ENCODE measurements around the gene RANBP1. TPM values are rescaled to one million over a fixed set of nuclear protein-coding genes. Genes with fewer than 3 reads are reported as not detected.
"Not testable (repeated sequence)": the region's sequence is repeated elsewhere in the genome, so short reads cannot be mapped to it uniquely, and the experiment has no call there.

The RANBP1 gene
- total and polyA plus RNA-seq, 2 of the 13 experiments (the other 11 are each of a cell fraction or from before 2014, with no cell fraction given) = 181 to 492 TPM

DNA sequence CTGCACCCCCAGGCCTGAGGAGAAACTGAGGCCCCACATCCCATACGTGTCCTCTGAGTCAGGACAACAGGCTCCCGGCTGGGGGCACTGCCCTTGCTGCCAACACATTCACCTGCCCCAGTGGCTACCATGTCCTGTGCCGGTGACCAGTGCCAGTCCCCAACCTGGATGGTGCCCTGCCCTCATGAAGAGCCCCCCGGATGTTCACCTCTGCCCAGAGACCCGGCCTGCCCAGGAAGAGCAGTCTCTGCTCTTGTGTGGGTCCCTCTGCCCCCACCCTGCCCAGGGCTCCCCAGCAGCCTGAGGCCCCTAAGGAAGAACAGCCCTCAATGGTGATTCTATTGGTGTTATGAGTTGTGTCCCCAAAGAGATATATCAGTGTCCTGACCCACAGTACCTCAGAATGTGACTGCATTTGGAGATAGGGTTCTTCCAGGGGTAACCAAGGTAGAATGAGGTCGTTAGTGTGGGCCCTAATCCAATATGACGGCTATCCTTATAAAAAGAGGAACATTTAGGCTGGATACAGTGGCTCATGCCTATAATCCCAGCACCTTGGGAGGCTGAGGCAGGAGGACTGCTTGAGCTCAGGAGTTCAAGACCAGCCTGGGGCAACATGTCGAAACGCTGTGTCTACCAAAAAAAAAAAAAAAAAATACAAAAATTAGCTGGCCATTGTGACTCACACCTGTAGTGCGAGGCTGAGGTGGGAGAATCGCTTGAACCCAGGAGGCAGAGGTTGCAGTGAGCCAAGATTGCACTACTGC, 49.1 kb upstream of the RANBP1 start (continued):
- TF ChIP-seq DPF2 (CRISPR knock-in tag; IDR thresholded peaks at IDR 0.05; ENCODE audit: borderline replicate concordance, low read depth) (no peak), SRSF1 (optimal IDR thresholded peaks at IDR 0.05; ENCODE audit: low read depth, low read length) (no peak)
- TF ChIP-seq, protein P1, sequence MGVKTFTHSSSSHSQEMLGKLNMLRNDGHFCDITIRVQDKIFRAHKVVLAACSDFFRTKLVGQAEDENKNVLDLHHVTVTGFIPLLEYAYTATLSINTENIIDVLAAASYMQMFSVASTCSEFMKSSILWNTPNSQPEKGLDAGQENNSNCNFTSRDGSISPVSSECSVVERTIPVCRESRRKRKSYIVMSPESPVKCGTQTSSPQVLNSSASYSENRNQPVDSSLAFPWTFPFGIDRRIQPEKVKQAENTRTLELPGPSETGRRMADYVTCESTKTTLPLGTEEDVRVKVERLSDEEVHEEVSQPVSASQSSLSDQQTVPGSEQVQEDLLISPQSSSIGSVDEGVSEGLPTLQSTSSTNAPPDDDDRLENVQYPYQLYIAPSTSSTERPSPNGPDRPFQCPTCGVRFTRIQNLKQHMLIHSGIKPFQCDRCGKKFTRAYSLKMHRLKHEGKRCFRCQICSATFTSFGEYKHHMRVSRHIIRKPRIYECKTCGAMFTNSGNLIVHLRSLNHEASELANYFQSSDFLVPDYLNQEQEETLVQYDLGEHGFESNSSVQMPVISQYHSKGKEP (CRISPR knock-in tag; IDR thresholded peaks at IDR 0.05) = no peak
- TF ChIP-seq, protein P2, sequence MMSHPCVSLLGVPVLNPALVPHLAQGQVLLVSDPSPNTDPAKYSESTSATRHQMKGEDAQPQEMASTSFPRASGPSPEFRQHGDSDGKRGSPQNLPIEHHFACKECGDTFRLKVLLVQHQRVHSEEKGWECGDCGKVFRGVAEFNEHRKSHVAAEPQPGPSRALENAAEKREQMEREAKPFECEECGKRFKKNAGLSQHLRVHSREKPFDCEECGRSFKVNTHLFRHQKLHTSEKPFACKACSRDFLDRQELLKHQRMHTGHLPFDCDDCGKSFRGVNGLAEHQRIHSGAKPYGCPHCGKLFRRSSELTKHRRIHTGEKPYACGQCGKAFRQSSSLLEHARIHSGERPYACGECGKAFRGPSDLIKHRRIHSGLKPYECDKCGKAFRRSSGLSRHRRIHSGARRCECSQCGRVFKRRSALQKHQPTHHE (CRISPR knock-in tag; IDR thresholded peaks at IDR 0.05; ENCODE audit: borderline replicate concordance) = no peak

DNA sequence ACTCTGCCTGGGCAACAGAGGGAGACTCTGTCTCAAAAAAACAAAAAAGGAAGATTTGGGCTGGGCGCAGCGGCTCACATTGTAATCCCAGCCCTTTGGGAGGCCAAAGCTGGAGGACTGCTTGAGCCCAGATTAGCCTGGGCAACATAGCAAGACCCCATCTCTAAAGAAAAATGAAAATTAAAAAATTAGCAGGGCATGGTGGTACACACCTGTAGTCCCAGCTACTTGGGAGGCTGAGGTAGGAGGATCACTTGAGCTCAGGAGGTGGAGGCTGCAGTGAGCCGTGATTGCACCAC, 48.6 kb upstream of the RANBP1 start:
- H2AFZ ChIP-seq (ENCODE audit: low read length); H3K27me3 ChIP-seq (ENCODE audit: control insufficient read depth in 1 of 2, insufficient read depth in 2 of 2, low read length in 2 of 2); FAIRE-seq; in situ Hi-C loops (cut with HindIII; ENCODE audit: extremely low pct_ligation_motif_present, low pct_unique_long_range_greater_than_20kb); H3K9ac ChIP-seq (ENCODE audit: insufficient read depth, low read depth, low read length); H3K4me2 ChIP-seq (ENCODE audit: low read depth, low read length); H3K4me3 ChIP-seq (replicated peaks in 1 of 3; ENCODE audit: insufficient read depth in 1 of 3, low read depth in 2 of 3, low read length in 3 of 3); H3K79me2 ChIP-seq (ENCODE audit: insufficient read depth, low read length); H3K27ac ChIP-seq (ENCODE audit: extremely low read length, insufficient read depth, low read length); BruUV-seq (replicated peaks); H4K20me1 ChIP-seq (ENCODE audit: insufficient read depth, low read length); H3K4me1 ChIP-seq (ENCODE audit: insufficient read depth, low read length); H3K9me3 ChIP-seq (ENCODE audit: low read length); ATAC-seq; DNase-seq (ENCODE audit: low spot score); CTCF ChIA-PET (ENCODE audit: low intra/inter-chr PET ratio, low total read pairs); intact Hi-C loops (cut with micrococcal nuclease; ENCODE audit: unreplicated experiment); H3K36me3 ChIP-seq (replicated peaks in 1 of 2; ENCODE audit: control insufficient read depth in 1 of 2, insufficient read depth in 2 of 2, low read length in 2 of 2): not testable (repeated sequence)
- POLR2A ChIA-PET = interaction anchor here (1.3 kb wide), 1 partner anchor 12 kb away, joined by 3 read pairs; the partner anchor contains the start of gene DGCR8
- TF ChIP-seq, protein P3, sequence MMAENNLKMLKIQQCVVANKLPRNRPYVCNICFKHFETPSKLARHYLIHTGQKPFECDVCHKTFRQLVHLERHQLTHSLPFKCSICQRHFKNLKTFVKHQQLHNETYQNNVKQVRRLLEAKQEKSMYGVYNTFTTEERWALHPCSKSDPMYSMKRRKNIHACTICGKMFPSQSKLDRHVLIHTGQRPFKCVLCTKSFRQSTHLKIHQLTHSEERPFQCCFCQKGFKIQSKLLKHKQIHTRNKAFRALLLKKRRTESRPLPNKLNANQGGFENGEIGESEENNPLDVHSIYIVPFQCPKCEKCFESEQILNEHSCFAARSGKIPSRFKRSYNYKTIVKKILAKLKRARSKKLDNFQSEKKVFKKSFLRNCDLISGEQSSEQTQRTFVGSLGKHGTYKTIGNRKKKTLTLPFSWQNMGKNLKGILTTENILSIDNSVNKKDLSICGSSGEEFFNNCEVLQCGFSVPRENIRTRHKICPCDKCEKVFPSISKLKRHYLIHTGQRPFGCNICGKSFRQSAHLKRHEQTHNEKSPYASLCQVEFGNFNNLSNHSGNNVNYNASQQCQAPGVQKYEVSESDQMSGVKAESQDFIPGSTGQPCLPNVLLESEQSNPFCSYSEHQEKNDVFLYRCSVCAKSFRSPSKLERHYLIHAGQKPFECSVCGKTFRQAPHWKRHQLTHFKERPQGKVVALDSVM (CRISPR knock-in tag; IDR thresholded peaks at IDR 0.05) = 0 out of 2 replicates have a peak, but pooled peaks have one; percentile 19
- TF ChIP-seq ZNF121 (CRISPR knock-in tag; IDR thresholded peaks at IDR 0.05) = 0 out of 2 replicates have a peak, but pooled peaks have one; percentile 15
- WGBS (ENCODE audit: low lambda C conversion rate) = 96% methylated on average over 3 of the region's 3 CpGs
